GM19467 (cell line): Measurements from ENCODE around the gene UBL3.

Source experiments
- ATAC-seq: cut with Tn5 transposase; IDR thresholded peaks from one replicate; pipeline ENCODE4 v1.9.1; 2021; ENCODE audit warnings: mild to moderate bottlenecking, moderate library complexity; ENCODE audit not compliant: unreplicated experiment

Gene UBL3

DNA sequence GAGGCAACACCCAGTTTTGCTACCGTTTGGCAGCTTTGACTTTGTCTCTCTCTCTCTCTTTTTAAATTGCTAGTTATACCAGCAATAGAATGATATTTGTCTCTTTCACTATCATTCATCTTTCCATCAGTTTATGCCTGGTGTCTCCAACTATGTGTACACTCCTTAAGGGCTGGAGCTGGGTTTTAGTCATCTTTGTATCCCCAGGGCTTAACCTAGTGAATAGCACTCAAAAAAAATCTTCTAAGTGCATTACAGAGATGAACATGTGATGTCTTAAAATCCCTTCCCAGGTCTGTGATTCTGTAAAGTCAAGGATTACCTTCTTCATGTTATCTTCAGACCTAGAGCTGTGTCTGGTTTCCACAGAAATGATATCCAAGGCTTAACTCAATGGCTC, 7.8 kb upstream of the UBL3 start:
- no peak for ATAC-seq

DNA sequence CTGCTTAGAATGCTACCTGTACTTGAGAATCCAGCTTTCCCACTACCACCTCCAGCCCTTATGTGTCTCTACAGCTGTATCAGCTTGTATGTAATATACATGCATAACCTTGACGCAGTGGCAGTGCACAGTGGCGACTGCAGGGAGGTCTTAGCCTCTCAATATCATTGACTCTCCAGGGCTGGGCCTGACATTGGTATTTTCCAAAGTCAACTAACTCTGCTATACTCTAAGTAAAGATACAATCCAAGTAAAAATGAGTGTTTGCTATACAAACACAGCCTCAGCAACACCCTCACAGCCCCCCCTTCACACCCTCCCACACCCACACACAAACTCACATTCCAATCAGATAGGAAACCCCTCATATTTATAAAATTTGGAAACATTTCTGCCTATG, 6.7 kb upstream of the UBL3 start:
- ATAC-seq, result no peak

DNA sequence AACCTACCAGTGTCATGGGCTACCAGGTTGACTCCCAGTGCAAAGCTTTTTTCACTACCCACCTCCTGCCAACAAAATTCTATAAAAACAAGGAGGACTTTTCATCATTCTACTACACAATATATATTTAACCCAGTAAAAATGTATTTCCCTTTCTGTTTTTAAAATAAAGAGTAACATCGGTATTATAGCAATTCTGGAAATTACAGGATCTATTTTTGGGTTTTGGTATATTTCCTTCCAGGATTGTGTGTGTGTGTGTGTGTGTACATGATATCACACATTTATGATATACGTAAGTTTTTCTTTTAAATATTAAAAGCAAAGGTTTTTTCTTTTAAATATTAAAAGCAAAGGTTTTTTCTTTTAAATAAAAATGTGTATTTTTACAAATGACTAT, 6.0 kb upstream of the UBL3 start:
- no peak for ATAC-seq

DNA sequence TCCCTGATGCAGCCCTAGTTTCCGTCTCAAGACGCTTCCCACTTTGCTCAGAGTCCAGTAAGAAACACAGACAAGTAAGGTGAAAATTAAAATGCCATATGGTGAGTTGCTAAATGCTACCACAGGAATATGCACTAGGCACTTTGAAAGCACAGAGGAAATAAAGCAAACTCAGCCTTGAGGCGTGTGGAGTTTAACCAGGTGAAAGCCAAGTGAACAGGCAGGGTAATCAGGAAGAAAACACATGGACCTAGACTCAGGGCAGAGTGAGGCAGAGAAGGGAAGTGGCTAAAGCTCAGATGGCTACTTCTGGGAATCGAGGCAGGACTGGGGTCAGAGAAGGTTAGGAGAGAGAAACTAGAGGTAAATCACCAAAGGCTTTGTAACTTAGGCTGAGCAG, 5.4 kb upstream of the UBL3 start:
- no peak for ATAC-seq

DNA sequence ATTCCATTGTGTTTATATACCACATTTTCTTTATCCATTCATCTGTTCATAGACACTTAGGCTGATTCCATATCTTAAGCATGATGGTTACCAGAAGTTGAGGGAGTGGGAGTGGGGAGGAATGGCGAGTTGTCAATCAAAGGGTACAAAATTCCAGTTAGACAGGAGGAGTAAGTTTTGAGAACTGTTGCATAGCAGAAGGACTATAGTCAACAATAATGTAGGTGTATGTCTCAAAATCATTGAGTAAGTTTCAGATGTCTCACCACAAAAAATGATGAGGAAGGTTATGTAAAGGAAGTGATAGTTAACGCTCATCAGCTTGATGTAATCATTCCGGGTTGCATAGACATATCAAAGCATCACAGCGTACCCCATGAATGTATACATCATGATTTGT, 4.6 kb upstream of the UBL3 start:
- no peak for ATAC-seq

DNA sequence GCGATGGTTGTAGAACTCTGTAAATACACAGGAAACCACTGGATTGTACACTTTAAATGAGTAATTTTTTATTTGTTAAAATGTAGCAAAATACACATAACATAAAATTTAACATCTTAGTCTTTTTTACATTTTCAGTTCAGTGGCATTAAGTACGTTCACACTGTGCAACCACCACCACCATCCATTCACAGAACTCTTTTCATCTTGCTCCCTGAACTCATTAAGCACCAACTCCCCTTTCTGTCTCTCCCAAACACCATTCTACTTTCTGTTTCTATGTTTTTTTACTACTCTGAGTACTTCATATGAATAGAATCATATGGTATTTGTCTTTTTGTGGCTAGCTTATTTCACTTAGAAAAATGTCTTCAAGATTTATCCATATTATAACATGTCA, 2.7 kb upstream of the UBL3 start:
- no peak for ATAC-seq

DNA sequence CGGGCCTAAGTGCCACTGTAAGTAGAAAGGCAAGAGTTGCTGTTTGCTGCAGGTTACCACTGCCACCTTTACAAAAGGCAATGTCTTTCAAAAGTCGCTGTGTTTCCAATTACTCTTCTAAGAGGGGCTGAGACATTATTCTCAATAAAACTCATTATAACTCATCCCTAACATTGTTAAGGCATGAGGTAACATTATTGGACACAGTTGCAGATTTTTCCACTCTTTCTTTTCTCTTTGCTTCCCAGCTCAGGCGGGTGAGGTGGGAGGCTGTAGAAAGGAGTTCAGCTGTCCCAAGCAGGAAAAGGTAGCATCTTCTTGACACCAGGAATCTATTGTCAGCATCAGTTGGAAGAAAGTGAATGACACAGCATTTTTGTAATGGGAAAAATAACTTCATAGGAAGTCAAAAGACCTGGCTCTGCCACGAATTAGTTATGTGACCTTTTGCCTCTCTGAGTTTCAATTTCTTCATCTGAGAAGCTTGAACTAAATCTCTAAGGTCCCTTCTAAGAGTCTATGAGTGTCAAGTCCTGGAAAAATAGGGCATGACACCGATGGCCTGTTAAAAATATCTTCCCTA, 2.1 kb upstream of the UBL3 start:
- no peak for ATAC-seq

DNA sequence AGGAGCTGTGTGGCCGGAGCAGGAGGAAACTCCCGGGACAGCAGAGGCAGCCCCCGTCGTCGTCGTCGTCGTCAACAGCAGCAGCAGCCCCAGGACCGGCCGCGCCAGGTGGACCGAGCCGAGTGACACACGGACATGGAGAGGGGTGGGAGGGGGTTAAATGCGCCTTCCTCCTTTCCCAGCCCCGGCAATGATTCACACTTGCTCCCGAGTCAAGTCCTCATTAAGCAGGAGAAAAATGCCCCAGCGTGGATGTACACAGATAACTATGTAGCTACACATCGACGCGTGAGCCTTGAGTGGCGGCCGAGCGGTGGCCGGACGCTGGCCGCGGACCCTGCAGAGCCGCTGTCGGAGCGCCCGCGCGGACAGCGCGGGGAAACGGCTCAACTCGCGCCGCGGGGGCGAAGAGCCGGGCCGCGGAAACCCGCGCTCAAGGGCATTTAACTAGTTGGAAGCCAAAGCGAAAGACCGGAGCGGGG, 645 bp downstream of the UBL3 start:
- peak; percentile 33 for ATAC-seq

DNA sequence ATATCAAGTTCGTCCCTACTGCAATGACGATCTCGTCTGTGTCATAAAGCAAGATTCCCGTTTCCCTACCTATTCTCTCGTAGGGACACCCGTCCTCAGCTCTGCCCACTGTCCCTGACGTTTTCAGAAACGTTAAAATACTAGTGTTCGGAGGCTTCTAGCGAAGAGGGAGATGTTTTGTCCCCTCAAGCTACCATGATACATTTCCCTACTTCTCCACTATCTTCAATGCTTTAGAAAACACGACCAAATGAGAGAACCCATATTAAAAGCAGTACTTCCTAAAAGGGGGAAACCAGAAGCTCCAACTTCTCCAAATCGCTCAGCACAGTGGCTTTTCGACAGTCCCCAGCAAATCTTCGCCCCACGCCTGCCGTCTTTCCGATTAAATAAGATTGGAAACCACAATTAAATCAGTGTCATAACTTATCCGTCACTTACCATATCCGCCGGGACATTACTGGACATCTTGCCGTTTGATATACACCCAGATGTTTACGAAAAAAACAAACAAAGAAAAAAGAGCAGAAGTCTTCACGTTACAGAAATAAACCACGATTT, 1.3 kb downstream of the UBL3 start:
- ATAC-seq, result no peak

DNA sequence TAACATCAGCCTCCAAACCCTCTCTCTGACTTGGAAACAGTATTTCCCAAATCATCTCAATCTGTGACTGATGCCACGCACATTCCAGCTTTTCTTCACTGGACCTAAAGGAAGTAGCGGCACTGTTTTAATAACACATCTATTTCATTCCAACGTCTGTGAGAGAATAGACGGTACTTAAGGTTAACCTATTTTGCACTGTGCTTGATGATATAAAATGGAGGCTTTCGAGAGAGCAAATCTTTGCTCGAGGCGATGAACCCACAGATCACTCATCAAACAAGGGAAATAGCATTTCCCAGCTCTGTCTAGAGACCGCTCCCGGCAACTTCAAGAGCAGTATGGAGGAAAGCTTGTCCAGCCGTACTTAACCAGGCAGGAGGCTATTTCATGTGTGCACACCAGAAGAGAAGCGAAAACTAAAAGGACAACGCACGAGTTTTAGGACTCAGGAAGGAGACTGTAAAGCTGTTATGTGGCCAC, 2.9 kb downstream of the UBL3 start:
- no peak for ATAC-seq

DNA sequence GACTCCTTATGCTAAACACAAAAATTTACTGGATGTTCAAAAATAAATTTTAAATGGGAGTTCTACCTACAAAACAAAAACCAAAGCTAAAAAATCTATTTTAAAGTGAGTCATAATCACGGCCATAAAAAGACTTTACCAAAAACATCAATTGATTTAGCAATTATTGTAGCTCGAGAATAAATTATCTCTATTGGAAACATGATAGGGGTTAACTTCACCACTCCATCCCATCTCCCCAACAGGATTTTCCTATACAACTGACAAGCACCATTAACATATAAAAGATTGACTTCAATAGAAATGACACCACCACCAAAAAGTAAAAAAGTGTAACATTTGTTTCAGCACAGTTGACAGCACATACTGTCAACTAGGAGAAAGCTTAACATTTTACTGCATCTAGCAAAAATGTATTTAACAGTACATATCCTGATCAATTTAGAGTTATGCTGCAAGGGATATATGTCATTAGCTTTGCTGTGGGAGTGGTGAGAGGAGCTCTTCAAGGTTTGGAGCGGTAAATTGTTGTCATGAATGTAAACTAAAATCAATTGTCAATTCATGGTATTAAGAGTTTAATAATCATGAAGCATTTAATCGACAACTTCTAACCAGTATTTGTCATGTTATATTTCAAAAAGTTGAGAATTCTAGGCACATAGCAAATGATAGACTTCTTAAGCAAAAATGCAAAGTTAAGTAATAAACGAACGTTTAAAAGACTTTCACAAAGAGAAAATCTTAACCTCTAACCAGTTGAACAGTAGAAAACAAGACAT, 3.8 kb downstream of the UBL3 start:
- ATAC-seq, result no peak

DNA sequence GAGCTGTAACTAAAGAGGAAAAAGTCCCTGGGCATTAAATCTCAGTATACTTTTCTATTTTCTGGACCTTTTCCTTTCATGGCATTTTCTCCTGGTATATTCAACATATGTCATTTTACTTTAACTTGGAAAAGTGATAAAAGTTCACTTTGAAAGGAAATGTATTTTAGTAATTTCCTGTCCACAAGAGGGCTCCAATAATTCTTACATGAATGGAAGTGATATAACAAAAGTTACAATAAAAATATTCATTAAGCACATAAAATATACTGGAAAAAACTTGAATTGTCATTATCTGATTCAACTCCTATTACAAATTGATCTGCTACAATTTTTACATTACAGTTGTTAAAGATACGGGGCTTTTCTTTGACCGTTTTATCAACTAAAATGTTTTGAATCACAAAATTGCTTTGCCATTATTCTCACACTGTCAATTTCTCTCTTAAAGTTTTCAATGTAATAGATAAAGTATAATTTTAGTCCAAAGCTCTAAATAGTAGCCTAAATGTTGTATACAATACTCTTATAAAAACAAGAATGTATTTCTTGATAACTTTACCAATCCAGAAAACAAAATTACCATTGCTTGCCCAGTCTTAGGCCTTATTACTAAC, 4.9 kb downstream of the UBL3 start:
- no peak for ATAC-seq

DNA sequence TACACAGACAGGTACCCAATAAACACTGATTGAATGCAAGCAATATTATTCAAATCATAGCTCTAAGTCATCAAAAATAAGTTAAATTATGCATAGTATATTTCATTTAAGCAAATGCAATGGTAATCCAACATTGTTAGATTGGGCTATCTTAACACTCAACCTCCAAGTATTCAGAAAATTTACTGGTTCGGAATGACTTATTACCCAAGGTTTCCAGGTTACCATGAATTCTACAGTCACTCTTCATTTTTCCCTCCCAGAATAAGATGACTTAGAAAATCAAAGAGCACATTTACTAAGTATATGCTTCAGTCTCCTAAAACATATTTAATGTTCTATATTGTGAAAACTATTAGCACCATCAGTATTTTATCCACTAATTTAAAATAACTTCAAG, 6.0 kb downstream of the UBL3 start:
- no peak for ATAC-seq

DNA sequence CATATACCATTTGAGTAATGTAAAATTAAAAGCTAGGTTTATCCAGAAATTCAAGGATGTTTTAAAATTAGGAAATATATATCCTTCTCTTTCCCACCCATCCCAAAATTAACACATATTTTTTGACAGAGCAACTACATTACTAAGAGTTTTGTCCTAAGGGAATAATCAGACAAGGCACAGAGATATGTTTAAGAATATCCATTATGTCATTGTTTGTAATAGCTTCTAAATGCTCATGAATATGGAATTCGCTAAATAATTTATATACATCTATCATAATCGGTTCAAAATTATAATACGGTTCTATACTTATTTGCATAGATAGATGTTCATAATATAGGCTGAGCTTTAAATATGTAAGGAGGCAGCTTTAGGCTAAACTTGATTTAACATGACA, 9.8 kb downstream of the UBL3 start:
- ATAC-seq, result no peak

DNA sequence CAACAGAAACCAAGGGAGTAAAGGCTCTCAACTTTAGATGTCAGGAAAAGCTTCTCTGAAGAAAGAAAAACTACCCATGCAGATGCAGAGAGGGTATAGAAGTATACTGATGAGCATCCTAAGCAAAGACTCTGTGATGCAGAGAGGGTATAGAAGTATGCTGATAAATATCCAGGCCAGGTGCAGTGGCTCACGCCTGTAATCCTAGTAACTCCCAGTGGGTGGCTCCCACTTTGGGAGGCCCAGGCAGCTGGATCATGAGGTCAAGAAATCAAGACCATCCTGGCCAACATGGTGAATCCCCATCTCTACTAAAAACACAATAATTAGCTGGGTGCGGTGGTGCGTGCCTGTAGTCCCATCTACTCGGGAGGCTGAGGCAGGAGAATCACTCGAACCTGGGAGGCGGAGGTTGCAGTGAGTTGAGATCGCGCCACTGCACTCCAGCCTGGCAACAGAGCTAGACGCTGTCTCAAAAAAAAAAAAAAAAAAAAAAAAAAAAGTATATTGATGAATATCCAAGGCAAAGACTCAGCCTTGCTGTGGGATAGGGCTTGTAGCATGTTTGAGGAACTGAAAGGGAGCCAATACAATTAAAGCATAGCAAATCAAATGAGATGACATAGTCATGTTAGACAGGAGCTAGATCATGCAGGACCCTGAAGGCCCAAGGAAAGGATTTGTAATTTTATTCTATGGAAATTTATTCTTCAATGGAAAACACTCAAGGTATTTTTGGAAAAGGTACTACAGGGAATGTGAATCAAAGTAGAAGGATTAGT, 14.9 kb downstream of the UBL3 start:
- no peak for ATAC-seq

DNA sequence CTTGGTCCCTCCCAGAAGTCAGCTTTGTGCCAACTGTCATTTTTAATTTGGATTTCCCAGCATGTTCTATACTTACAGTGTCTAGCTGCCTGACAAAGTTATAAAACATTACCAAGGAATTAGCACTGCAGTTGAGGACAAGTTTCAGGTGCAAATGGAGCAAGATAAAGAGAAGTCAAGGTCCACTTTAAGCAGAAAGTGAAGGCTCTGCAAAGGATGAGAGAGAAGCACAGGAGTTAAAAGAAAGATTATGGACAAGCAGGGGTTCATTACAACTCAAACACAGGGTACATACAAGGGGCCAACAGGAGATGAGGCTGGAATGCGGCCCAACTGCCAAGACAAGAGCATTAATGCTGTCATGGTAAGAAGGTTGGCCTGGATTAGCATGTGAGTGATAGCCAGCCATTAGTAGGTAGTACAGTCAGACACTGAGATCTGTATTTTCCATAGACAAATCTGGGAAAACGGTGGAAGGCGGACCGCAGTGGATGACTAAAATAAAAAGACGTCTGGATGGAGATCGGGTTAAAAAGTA, 17.6 kb downstream of the UBL3 start:
- ATAC-seq, result no peak

DNA sequence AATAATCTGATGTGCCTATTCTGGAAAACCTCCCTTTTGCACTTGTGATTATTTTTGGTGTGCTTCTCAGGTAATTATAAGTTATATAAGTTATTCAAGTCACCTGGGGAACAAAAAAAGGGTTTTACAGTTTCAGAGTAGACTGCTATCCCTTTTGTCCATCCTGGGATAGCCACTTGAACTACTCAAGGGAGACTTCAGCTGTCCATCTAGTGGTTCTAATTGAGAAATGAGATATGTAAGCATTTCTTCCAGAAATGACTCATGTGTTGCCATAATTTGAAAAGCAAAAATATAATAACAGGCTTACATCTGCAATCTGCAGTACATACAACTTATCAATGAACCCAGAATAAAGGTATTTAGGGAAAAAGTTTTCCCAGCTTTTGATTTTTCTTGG, 20.4 kb downstream of the UBL3 start:
- ATAC-seq, result no peak

DNA sequence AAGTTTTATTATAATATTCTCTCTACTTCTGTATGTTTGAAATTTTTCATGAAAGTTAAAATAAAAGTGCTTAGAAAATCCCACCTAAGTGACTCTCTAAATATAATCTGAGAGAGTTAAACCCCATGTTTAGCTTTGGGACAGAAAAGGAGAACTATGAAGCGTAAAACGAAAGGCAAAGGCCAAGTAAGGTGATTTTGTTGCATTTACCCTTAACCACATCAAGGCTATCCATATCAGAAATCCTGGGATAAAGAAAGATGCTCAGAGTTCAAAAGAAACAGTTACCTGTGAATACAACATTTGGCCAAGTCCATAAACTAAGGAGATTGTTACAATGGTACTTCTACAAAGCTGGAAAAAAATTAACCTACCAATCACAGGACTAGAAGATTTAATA, 31.3 kb downstream of the UBL3 start:
- no peak for ATAC-seq

DNA sequence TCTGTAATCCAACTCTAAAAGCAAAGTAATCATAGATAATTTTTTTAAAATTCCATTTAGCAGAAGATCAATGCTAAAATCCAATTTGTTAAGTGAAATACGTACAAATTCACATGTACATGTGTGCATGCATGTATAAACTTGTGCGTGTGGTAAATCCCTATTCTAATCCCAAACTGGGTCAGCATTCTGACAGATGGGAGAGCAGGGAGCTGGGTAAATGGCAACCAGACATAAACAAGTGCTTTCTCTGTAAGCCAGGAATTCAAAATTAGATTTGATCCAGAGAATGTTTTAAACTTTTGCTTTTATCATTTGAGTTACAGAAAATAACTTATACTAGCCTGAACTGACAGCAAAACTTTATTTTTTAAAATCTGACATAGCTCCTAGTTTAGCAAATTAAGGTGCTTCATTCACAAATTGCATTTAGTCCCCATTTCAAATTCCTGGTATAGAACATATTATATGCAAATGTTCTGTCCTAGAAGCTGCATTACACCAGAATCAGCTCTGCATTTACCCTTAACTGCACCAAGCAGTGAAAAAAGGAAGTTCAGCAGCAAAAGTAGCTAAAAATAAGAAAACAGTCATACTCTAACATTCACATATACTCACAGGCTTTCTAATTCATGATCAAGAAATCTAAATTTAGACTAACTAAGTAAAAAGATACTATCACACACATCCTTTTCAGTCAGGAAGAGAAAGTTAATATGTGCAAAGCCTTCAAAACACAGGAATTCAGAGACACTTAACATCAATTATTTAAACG, 32.6 kb downstream of the UBL3 start:
- peak; percentile 96 for ATAC-seq

DNA sequence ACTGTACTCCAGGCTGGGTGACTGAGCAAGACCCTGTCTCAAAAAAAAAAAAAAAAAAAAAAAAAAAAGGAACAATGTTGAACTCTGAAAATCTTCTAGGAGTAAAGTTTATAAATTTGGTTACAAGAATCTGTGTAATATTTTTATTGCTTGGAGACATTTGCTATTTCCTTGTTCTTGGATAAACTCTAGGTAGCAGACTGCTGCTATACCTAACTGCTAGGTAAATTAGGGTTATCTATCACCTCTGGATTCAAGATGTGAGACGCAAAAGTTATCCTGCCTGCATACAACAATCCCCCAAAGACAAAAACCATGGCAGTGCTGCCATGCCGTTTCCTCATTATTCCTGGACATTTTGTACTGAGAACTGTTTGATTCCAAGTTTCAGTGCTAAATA, 33.7 kb downstream of the UBL3 start:
- ATAC-seq, result no peak
